GM18498 (cell line): ENCODE results near the gene SGCE.
A peak's percentile ranks its signal among the peaks of the same experiment; 100 is the strongest.

Experiments
- ATAC-seq: cut with Tn5 transposase; IDR thresholded peaks from one replicate; pipeline ENCODE4 v1.9.1; 2021; ENCODE audit warnings: mild to moderate bottlenecking, moderate library complexity; ENCODE audit not compliant: unreplicated experiment

SGCE gene

GRCh38 chr7:94575646-94576045, 80.3 kb downstream of the SGCE start:
- ATAC-seq = no peak

GRCh38 chr7:94571816-94572215, 84.1 kb downstream of the SGCE start:
- ATAC-seq = no peak

- ATAC-seq = no peak
These were observed 88.5 kb downstream of the SGCE start for GRCh38 chr7:94567396-94567795.

- no peak for ATAC-seq
These were observed 90.6 kb downstream of the SGCE start for GRCh38 chr7:94565247-94565894.

- ATAC-seq = no peak
These were observed 93.4 kb downstream of the SGCE start for GRCh38 chr7:94562525-94562924.

GRCh38 chr7:94561841-94562514, 94.0 kb downstream of the SGCE start:
- no peak for ATAC-seq

- no peak for ATAC-seq
These were observed 96.0 kb downstream of the SGCE start for GRCh38 chr7:94559972-94560371.

- ATAC-seq = no peak
These were observed 98.7 kb downstream of the SGCE start for GRCh38 chr7:94557215-94557614.

GRCh38 chr7:94556028-94556427, 99.9 kb downstream of the SGCE start:
- peak; percentile 76 for ATAC-seq

- ATAC-seq = no peak
These were observed 108.8 kb downstream of the SGCE start for GRCh38 chr7:94547126-94547525.

- no peak for ATAC-seq
These were observed 115.5 kb downstream of the SGCE start for GRCh38 chr7:94540428-94540827.
